GM18499 (cell line): Measurements from ENCODE around the gene LRTM2.

Experiments used
- ATAC-seq: cut with Tn5 transposase; IDR thresholded peaks from one replicate; pipeline ENCODE4 v1.9.1; 2021; ENCODE audit warnings: moderate number of reproducible peaks; ENCODE audit not compliant: insufficient read depth, unreplicated experiment

Gene LRTM2

GRCh38 chr12:1797011-1797901 is 23.1 kb upstream of the LRTM2 start:
- no peak for ATAC-seq

DNA sequence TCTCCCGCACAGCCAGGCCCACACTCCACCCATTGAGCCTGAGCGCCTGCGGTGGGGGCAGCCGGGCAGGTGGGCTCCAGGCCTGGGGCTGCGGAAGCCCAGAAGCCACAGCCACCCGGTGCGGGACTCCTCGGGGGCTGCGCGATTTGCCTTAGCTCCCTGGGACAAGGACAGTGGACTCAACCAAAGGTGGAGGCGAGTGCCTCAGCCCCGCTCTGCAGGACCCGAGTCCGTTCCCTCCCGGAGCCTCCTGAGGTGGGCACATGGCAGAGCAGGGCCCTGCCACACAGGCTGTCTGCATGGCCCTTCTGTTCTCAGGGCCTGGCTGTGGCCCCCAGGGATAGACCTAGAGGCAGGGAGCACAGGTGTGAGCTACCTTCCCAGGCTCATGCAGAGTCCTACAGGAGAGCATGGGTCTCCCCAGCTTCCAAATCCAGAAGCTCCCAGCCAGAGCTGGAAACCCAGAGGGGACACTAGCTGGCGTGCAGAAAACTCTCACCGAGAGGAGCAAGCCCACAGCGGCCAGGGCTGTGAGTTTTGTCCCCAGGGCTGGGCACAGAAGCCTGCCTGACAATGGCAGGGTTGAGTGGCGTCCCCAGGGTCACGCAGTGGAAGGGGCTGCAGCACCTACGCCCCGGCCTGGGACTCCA is 22.2 kb upstream of the LRTM2 start:
- no peak for ATAC-seq

DNA sequence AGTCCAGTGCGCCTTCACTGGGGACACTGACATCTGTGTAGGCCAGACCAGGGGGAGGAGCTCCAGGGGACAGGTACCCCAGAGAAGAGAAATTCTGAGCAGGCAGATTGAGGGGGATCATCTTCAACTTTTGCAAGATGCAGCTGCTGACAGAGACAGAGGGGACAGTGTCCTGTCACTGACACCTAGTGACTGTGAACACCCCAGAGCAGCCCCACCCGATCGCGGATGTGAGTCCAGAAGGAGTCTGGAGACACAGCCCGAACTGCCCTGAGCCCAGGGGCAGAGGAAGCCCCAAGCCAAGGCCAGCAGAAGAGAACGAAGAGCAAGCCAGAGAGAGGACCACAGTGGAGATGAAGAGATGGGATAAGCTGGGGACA is 21.7 kb upstream of the LRTM2 start:
- no peak for ATAC-seq

DNA sequence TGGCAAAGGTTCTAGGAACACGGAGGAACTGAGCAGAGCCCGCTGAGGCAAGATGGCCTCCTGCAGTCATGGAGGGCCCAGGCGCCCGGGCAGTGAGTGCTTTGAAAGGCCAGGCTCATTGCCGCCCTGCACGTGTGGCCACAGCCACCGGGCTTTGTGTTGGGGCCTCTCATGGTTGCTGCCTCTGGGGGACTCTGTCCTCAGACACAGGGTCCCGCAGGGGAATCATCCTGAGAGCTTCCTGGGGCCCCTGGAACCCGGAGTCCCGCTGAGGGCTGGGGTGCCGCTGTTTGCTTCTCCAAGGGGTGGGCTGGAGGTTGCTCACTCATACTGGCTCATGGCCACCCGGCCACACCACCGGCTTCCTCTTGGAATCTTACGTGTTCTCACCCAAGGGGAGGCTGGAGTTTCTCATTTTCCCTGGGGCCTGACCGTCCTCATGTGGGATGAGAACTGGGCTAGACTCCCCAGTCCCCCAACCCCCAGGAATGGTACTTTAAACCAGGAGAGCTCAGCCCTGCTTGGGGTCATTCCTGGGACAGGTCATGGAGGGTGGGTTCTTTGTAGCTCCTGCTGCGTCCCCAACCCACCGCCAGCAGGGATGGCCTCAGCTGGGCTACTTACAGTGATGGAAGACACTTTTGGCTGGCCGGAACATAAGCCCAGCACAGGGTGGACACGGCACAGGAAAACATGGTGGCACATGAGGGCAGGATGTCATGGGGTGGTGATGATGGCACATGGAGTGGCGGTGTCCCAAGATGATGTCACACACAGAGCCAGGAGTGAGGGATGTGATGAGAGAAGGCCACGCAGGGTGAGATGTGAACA is 21.1 kb upstream of the LRTM2 start:
- ATAC-seq, result no peak

DNA sequence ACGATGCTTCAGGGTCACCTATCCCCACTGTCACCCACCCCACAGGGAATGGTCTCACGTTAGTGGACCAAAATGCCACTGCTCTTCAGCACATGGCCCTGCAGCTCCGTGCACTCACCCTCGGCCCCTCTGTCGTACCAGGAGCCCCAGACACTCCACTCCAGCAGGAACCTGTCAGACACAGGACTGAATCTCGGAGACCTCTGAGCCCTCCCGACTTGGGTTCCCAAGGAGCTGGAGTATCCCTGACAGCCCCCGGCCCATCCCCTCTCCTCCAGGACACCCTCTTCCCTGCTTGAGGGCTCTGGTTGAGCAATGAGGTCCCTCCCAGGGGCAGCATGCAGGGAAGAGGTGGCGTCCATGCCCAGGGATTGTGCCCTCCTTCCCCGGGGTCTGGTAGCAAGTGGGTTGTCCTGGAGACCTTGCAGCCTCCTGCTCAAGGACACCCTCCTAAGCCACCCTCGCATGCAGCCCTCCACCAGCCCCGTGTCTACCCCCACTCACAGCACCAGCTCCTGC is 20.4 kb upstream of the LRTM2 start:
- ATAC-seq, result no peak

DNA sequence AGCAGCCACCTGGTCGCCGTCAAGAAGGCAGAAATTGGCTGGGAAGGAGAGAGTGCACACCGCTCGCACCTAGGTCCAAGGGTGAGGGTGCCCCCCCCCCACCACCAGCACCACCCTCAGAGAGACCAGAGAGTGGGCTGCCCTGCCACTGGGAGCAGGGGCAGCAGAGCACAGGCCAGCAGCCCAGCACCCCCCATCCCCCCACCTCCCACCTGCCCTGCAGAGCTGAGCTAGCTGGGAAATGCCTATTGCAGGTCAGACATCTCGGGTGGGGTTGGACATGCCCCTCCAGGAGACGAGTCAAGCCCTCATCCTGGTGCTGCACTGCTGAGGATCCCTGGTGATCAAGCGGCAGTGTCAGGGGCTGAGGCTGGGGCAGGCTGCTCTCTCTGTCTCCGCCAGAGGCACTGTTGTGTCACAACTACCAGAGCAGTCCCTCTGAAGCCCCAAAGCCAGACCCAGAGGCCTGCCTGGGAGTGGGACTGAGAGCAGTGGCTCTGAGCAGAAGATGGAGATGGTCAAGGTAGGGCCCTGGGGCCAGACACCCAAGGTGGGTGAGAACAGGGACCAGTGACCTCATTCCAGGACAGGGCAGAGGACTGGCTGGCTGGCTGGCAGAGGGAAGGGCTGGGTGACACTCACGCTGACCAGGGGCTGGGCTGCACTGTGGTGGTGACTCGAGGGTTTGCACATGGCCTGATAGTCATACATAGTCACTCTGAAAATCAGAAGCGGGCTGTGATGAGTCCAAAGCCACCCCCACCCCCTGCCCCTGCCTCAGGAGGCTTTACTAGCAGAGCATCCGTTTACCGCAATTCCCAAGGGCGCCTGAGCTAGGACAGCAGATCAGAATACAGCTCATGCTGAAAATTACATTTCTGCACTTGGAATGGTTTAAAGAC is 19.7 kb upstream of the LRTM2 start:
- no peak for ATAC-seq

GRCh38 chr12:1801303-1801975 is 18.9 kb upstream of the LRTM2 start:
- ATAC-seq, result no peak

DNA sequence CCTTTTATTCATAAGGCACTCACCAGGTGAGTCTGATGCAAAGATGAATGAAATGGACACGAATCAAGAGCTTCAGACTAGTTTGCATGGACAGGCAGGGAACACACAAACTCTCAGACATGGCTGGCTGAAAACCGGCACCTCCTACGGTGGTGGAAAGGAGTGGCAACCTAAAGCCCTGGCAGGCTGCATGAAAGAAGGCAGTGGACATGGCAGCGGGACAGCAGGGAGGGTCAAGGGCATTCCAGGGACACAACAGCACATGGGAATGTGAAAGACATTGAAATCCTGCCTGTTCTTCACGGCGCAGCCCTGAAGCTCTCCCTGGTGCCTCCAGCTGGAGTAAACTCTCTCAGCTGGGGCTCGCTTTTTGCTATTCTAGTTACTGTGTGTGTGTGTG is 16.6 kb upstream of the LRTM2 start:
- ATAC-seq, result no peak

GRCh38 chr12:1804545-1805332 is 15.6 kb upstream of the LRTM2 start:
- no peak for ATAC-seq

- no peak for ATAC-seq
Measured at GRCh38 chr12:1805441-1806081, 14.8 kb upstream of the LRTM2 start.

DNA sequence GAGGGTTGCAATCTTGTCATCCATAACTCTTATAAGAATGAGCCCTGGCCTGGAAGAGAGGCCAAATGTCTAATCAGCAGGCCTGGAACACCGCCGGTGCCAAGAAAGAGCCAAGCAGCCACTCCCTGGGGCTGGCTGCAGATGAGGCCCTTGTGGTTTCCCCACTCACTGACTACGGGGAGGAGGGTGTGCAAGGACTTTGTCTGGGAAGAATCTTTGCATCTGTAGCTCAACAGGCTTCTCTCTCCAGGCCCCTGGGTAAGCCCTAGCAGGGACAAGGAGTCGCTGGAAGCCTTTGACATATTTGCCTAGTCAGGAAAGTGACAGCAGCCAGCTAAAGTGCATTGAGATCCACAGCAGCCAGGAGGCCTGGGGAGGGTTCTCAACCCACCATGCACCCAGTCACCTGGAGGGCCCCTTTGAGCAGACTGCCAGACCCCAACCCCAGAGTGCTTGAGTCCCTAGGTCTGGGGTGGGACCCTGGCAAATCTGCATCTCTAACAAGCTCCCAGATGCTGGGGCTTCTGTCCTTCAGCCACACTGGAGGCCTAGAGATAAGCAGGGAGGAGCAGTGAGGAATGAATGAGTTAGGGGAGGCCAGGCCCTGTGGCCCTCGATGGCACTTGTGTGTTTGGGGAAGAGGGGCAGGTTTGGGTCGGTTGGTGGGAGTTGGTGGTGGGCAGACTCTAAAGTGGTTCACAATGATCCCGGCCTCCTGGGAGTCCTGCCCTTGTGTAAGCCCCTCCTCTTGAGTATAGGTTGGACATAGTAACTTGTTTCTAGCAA is 13.9 kb upstream of the LRTM2 start:
- ATAC-seq, result no peak

DNA sequence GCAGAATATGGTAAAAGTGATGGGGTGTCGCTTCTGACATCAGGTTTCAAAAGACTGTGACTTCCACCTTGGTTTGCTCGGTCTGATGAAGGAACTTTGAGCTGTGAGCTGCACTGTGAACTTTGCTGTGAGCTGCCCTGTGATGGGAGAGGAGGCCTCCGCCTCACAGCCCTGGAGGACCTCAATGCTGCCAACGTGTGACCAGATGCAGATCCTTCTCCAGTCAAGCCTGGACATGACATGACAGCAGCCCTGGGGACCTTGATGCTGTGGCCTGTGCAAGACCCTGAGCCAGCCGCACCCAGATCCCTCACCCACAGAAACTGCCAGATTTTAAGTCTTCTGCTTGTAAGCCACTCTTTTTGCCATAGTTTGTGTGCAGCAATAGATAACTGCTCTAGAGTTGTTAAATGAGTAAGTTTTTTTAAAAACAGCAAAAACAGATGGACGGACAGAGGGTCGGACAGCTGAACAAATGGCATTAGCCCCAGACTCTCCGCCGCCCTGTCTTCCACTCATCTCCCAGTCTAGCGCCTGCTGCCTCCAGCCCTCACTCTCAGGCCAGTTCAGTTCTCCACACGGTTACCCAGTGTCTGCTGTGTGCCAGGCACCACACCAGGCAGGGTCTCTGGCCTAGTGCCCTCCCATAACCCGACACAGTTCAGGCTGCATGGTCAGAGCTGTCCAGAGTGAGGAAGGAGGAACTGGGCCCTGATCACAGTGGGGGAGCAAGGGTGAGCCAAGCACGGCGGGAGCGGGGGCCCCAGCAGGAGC is 13.1 kb upstream of the LRTM2 start:
- no peak for ATAC-seq

DNA sequence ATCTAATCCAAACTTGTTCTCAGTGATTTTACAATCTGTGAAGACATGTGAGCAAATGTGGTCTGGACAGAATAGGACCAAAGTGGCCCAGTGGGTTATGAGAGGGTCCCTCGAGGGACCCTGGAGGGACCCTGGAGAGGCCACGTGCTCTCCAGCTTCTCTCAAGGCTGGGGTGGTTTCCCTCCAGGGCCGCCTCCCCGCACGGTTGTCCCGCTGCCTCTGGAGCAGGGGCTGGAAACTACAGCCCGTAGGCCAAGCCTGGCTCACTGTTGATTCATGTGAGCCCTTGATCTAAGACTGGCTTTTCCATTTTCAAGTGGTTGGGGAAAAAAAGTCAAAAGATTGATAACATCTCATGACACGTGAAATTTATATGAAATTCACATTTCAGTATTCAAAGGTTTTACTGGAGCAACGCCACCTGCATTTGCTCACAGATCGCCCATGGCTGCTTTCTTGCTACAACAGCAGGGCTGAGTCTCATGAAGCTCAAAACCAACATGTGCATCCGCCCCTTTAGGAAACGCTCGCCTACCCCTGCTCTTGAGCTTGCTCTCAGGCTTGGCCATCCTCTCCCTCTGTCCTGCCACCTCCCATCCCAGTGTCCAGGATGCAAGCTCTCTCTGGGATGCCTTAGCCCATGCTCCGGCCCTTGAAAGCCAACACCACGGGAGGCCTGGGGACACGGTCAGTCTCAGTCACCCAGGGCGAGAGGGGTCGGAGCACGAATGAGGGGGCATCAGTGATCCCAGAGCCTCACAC is 12.1 kb upstream of the LRTM2 start:
- ATAC-seq, result no peak

GRCh38 chr12:1808798-1809480 is 11.4 kb upstream of the LRTM2 start:
- no peak for ATAC-seq

GRCh38 chr12:1809591-1810190 is 10.7 kb upstream of the LRTM2 start:
- no peak for ATAC-seq
